HepG2 (cell line): ENCODE measurements around the gene OS9. TPM values are rescaled to one million over a fixed set of nuclear protein-coding genes. Genes with fewer than 3 reads are reported as not detected.

Experiments
- ATF1 ChIP-seq: IDR thresholded peaks from 2 replicates; pipeline ENCODE4 v1.6.1; 2016; ENCODE audit warnings: mild to moderate bottlenecking, control low read depth
- HMG20B ChIP-seq: conservative IDR thresholded peaks from 2 replicates; pipeline ENCODE4 v1.6.1; 2016; ENCODE audit warnings: missing genetic modification reagents, missing compliant biosample characterization
- MIER2 ChIP-seq: IDR thresholded peaks from 2 replicates; pipeline ENCODE4 v1.6.1; 2016; ENCODE audit warnings: missing biosample characterization, missing genetic modification reagents
- MTA3 ChIP-seq: sonication (generic); formaldehyde crosslinking; IDR thresholded peaks from 2 replicates; pipeline ENCODE4 v1.4.0; 2020; ENCODE audit warnings: missing genetic modification reagents
- NFE2L1 ChIP-seq: sonication (generic); formaldehyde crosslinking; IDR thresholded peaks from 2 replicates; pipeline ENCODE4 v1.4.0; 2020; ENCODE audit warnings: missing genetic modification reagents, mild to moderate bottlenecking, borderline replicate concordance
- NFYC ChIP-seq: IDR thresholded peaks from 2 replicates; pipeline ENCODE4 v1.6.1; 2016; ENCODE audit warnings: missing genetic modification reagents, missing compliant biosample characterization
- NR3C1 ChIP-seq: sonication (generic); formaldehyde crosslinking; IDR thresholded peaks from 2 replicates; pipeline ENCODE4 v1.4.0; 2020; ENCODE audit warnings: missing genetic modification reagents
- PHF21A ChIP-seq: sonication (generic); formaldehyde crosslinking; IDR thresholded peaks from 2 replicates; pipeline ENCODE4 v1.5.0; 2020; ENCODE audit warnings: mild to moderate bottlenecking, missing genetic modification reagents
- PITX1 ChIP-seq: sonication (generic); formaldehyde crosslinking; IDR thresholded peaks from 2 replicates; pipeline ENCODE4 v1.5.1; 2020; ENCODE audit warnings: mild to moderate bottlenecking, missing genetic modification reagents
- POGZ ChIP-seq: sonication (generic); formaldehyde crosslinking; IDR thresholded peaks from 2 replicates; pipeline ENCODE4 v1.4.0; 2020; ENCODE audit warnings: mild to moderate bottlenecking, missing genetic modification reagents
- RCOR2 ChIP-seq: IDR thresholded peaks from 2 replicates; pipeline ENCODE4 v1.6.1; 2016; ENCODE audit warnings: missing biosample characterization, missing genetic modification reagents
- RXRB ChIP-seq: IDR thresholded peaks from 2 replicates; pipeline ENCODE4 v1.6.1; 2016; ENCODE audit warnings: borderline replicate concordance, missing genetic modification reagents, missing compliant biosample characterization
- YEATS4 ChIP-seq: sonication (generic); formaldehyde crosslinking; IDR thresholded peaks from 2 replicates; pipeline ENCODE4 v1.4.0; 2020; ENCODE audit warnings: missing genetic modification reagents, borderline replicate concordance
- ZNF20 ChIP-seq: sonication (generic); formaldehyde crosslinking; IDR thresholded peaks from 2 replicates; pipeline ENCODE4 v1.4.0; 2020; ENCODE audit warnings: mild to moderate bottlenecking, moderate library complexity, missing genetic modification reagents
- ZNF263 ChIP-seq: sonication (generic); formaldehyde crosslinking; IDR thresholded peaks from 2 replicates; pipeline ENCODE4 v1.4.0; 2020; ENCODE audit warnings: missing genetic modification reagents
- ZNF724P ChIP-seq: sonication (generic); formaldehyde crosslinking; IDR thresholded peaks from 2 replicates; pipeline ENCODE4 v1.8.0; 2022; ENCODE audit warnings: missing genetic modification reagents, borderline replicate concordance
- ZNF816 ChIP-seq: sonication (generic); formaldehyde crosslinking; IDR thresholded peaks from 2 replicates; pipeline ENCODE4 v1.8.0; 2022; ENCODE audit warnings: missing genetic modification reagents, mild to moderate bottlenecking, borderline replicate concordance
- ZSCAN21 ChIP-seq: sonication (generic); formaldehyde crosslinking; IDR thresholded peaks from 2 replicates; pipeline ENCODE4 v1.8.0; 2022; ENCODE audit warnings: mild to moderate bottlenecking, missing genetic modification reagents, moderate library complexity, borderline replicate concordance
- polyA plus RNA-seq, 8 experiments: library from polyadenylated mRNA; depleted of rRNA in 3 of 8; stranded (reverse) in 7 of 8; unstranded in 1 of 8; fragments of >200 nt; fragmentation: Illumina TruSeq in 4 of 8; extraction: Trizol in 4 of 8; gene quantifications; 2 replicates each; pipeline versions ENCODE4 v1.2.1 to v1.2.3, GENCODE V29; 2011 to 2016; ENCODE audit warnings: low read depth in 4 of 8, missing spikeins in 1 of 8, mixed read lengths in 1 of 8; ENCODE audit not compliant: insufficient read depth in 1 of 8
- total RNA-seq, 5 experiments: library from RNA; depleted of rRNA; stranded (reverse); fragments of >200 nt; fragmentation: Illumina TruSeq; extraction: Trizol; gene quantifications; 2 replicates each; pipeline ENCODE4 v1.2.3, GENCODE V29; 2016; ENCODE audit warnings: low read depth in 1 of 5
- TF ChIP-seq, protein P1 (sequence below): sonication (generic); formaldehyde crosslinking; IDR thresholded peaks from 2 replicates; pipeline ENCODE4 v1.9.0; 2021; ENCODE audit warnings: missing genetic modification reagents, borderline replicate concordance
- TF ChIP-seq, protein P2 (sequence below): fragments of 450-650 bp; IDR thresholded peaks from 2 replicates; pipeline ENCODE4 v1.6.1; 2016
- TF ChIP-seq, protein P3 (sequence below), 2 experiments: sonication (generic) in 1 of 2; formaldehyde crosslinking in 1 of 2; IDR thresholded peaks; 2 replicates each; pipeline versions ENCODE4 v1.4.0 to v1.6.1; 2018 to 2020; ENCODE audit warnings: missing genetic modification reagents in 2 of 2, borderline replicate concordance in 1 of 2, low read depth in 1 of 2, mild to moderate bottlenecking in 1 of 2, missing biosample characterization in 1 of 2
- TF ChIP-seq, protein P4 (sequence below): sonication (generic); formaldehyde crosslinking; IDR thresholded peaks from 2 replicates; pipeline ENCODE4 v1.4.0; 2020; ENCODE audit warnings: mild to moderate bottlenecking, low read depth, missing genetic modification reagents

OS9 gene
- total and polyA plus RNA-seq, 2 of the 13 experiments (the other 11 are each of a cell fraction or from before 2014, with no cell fraction given) = 156 to 206 TPM

DNA sequence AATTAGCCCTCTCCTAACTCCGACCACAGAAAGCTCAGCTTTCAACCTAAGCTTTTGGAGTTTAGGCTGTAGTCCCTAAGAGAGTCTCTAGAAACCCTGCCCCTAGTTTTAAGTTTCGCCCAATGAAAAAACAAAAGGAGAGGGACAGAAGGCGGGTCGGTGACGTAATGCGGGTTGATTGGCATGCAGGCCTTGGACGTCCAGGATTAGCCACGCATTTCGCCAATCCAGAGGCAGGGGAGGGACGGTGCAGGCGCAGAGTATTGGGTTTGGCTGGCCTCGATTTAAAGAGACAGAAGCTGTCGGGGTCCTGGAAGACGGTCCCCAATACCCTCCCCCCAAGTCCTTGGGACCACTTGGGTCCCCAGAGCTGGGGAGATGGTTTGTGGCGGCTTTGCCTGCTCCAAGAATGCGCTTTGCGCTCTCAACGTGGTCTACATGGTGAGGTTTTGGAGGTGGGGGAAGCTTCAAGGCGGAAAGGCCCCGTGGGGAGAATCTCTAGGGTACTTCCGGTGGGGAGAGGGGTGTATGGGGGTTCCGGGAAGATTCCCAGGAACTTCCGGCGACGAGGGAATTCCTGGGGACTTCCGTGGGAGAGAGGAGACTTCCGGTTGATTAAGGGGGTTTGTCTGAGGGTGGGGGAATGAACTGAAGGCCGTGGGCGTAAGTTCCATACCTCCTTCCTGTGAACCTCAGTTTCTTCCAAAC, 51.0 kb downstream of the OS9 start, which contains the start of gene TSPAN31 (continued):
- TF ChIP-seq, protein P1, sequence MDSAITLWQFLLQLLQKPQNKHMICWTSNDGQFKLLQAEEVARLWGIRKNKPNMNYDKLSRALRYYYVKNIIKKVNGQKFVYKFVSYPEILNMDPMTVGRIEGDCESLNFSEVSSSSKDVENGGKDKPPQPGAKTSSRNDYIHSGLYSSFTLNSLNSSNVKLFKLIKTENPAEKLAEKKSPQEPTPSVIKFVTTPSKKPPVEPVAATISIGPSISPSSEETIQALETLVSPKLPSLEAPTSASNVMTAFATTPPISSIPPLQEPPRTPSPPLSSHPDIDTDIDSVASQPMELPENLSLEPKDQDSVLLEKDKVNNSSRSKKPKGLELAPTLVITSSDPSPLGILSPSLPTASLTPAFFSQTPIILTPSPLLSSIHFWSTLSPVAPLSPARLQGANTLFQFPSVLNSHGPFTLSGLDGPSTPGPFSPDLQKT (CRISPR knock-in tag) = 0 out of 2 replicates have a peak, but pooled peaks have one; percentile 10
- TF ChIP-seq, protein P2, sequence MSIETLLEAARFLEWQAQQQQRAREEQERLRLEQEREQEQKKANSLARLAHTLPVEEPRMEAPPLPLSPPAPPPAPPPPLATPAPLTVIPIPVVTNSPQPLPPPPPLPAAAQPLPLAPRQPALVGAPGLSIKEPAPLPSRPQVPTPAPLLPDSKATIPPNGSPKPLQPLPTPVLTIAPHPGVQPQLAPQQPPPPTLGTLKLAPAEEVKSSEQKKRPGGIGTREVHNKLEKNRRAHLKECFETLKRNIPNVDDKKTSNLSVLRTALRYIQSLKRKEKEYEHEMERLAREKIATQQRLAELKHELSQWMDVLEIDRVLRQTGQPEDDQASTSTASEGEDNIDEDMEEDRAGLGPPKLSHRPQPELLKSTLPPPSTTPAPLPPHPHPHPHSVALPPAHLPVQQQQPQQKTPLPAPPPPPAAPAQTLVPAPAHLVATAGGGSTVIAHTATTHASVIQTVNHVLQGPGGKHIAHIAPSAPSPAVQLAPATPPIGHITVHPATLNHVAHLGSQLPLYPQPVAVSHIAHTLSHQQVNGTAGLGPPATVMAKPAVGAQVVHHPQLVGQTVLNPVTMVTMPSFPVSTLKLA = peak; percentile 27; the same call in 1 of the 2 replicates
- TF ChIP-seq RXRB (CRISPR knock-in tag) (no peak), YEATS4 (CRISPR knock-in tag) (peak; percentile 31; the same call in 1 of the 2 replicates), ZNF816 (CRISPR knock-in tag) (no peak), ATF1 (CRISPR knock-in tag) (peak; percentile 97), ZNF263 (CRISPR knock-in tag) (no peak), NFE2L1 (CRISPR knock-in tag) (no peak), PHF21A (CRISPR knock-in tag) (peak; percentile 78), MIER2 (CRISPR knock-in tag) (no peak), MTA3 (CRISPR knock-in tag) (no peak), PITX1 (CRISPR knock-in tag) (no peak), ZNF20 (CRISPR knock-in tag) (no peak), NFYC (CRISPR knock-in tag) (peak; percentile 92), ZNF724P (CRISPR knock-in tag) (no peak), RCOR2 (CRISPR knock-in tag) (no peak), ZSCAN21 (CRISPR knock-in tag) (no peak), HMG20B (CRISPR knock-in tag) (no peak), NR3C1 (CRISPR knock-in tag) (no peak), POGZ (CRISPR knock-in tag) (peak; percentile 31)
- TF ChIP-seq, protein P3, sequence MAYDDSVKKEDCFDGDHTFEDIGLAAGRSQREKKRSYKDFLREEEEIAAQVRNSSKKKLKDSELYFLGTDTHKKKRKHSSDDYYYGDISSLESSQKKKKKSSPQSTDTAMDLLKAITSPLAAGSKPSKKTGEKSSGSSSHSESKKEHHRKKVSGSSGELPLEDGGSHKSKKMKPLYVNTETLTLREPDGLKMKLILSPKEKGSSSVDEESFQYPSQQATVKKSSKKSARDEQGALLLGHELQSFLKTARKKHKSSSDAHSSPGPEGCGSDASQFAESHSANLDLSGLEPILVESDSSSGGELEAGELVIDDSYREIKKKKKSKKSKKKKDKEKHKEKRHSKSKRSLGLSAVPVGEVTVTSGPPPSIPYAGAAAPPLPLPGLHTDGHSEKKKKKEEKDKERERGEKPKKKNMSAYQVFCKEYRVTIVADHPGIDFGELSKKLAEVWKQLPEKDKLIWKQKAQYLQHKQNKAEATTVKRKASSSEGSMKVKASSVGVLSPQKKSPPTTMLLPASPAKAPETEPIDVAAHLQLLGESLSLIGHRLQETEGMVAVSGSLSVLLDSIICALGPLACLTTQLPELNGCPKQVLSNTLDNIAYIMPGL (CRISPR knock-in tag; IDR thresholded peaks at IDR 0.05; ENCODE audit: borderline replicate concordance in 1 of 2, low read depth in 1 of 2) = peak in 1 of 2 experiments; percentile 50; a peak in 2 of 4 replicates
- TF ChIP-seq, protein P4, sequence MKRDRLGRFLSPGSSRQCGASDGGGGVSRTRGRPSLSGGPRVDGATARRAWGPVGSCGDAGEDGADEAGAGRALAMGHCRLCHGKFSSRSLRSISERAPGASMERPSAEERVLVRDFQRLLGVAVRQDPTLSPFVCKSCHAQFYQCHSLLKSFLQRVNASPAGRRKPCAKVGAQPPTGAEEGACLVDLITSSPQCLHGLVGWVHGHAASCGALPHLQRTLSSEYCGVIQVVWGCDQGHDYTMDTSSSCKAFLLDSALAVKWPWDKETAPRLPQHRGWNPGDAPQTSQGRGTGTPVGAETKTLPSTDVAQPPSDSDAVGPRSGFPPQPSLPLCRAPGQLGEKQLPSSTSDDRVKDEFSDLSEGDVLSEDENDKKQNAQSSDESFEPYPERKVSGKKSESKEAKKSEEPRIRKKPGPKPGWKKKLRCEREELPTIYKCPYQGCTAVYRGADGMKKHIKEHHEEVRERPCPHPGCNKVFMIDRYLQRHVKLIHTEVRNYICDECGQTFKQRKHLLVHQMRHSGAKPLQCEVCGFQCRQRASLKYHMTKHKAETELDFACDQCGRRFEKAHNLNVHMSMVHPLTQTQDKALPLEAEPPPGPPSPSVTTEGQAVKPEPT = no peak
